ENCODE measurements around the gene EMD.

Gene EMD

GRCh38 chrX:154355776-154356140, 23.3 kb upstream of the EMD start:
- no peak for DNase-seq

GRCh38 chrX:154356596-154356995, 22.5 kb upstream of the EMD start:
- DNase-seq, result no peak

DNA sequence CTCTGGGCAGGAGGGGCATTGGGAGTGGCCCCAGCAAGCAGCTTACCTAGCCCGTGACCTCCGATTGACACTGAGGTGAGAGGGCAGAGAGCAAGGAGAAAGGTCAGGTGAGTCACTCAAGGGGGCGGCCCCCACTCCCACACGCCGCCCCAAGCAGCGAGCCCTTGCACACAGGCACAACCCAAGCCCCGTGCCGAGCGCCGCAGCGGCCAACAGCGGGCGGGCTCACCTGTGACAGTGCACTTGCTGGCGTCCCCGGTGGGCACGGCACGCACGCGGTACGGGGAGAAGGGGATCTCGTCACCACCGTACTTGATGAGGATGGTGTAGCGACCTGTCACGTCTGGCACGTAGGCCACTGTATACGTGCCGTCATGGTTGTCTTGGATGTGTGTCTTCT, 21.9 kb upstream of the EMD start:
- DNase-seq, result no peak

DNA sequence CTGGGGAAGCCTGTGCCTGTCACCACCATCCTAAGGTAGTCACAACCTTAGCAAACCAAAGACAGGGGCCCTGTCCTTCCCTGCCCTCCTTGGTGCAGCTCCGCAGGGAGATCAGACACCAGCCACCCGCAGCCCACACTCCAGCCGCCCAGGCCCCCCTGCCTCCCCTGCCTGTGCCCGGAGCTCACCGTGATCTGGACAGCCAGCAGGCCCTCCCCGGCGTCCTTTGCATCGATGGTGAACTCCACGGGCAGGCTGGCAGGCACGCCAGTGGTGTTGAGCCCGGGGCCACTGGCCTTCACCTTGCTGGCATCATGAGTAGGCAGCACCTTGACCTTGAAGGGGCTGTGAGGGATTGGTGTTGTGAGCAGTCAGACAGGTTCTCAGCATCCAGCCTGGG, 21.1 kb upstream of the EMD start:
- no peak for DNase-seq

DNA sequence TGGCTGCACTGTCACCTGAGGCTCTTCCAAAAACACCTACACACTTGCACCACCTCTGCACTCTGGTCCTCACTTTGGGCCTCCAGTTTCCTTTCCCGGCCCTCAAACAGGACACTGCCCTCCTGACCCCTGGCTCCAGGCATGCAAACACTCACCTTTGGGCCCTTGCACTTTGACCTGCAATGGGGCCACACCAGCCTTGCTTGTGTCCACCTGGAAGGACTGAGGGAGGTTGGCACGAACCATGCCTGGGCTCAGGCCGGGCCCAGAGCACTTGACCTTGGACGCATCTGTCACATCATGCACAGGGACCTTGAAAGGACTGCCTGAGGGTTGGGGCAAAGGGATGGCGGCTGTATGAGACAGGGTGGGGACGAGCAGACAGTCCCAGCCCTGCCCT, 20.3 kb upstream of the EMD start:
- DNase-seq, result no peak

- no peak for DNase-seq
These were observed 19.5 kb upstream of the EMD start for GRCh38 chrX:154359362-154360154.

GRCh38 chrX:154360155-154360713, 18.9 kb upstream of the EMD start:
- no peak for DNase-seq

DNA sequence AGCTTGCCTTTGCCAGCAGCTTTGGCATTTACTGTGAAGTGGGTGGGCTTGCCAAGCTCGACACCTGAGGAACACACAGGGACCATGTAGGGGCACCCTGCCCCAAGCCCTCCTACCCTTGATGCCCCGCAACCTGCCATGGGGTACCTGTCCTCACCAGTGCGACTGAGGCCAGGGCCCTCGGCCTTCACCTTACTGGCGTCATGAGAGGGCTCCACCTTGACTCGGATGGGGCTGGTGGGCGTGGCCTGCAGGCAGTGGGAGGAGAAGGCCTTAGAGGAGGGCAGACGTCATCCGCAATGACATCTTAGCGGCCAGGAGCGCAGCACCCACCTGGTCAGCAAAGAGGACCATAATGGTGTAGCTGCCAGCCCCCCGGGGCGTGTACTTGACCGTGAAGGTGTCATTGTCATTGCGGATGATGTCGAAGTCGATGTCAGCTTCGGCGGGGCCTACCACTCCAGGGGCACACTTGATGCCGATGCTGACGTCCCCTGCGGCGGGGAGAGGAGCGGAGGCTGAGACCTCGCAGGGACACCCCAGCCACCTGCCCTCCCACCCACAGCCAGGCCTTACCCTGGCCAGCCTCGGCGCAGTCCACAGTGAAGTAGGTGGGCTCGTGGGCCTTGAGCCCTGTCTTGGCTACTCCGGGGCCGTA, 16.9 kb upstream of the EMD start:
- DNase-seq, result no peak

GRCh38 chrX:154363706-154364439, 15.2 kb upstream of the EMD start:
- no peak for DNase-seq

DNA sequence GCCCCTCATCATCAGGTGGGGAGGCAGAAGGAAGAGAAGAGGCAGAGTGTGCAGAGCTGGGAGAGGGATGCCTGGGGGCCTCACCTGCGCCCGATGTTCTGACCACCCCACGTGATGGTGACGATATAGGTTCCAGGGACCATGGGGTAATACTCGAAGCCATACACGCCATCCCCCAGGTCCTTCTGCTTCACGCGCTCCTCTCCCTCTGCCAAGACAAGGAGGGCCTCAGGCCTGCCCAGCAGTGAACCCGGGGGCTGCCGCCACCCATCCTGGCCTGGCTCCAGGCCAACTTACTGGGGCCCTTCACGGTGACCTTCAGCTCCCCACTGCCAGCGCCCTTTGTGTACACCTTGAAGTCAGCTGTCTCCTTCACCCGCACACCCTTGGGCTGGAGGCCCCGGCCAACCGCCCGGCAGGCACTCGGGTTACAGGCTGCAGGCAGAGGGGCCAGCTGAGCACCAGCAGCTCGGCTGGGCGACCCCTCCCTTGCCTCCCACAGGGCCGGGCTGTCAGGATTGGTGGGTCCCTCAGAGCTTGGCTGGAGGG, 14.0 kb upstream of the EMD start:
- DNase-seq, result no peak

DNA sequence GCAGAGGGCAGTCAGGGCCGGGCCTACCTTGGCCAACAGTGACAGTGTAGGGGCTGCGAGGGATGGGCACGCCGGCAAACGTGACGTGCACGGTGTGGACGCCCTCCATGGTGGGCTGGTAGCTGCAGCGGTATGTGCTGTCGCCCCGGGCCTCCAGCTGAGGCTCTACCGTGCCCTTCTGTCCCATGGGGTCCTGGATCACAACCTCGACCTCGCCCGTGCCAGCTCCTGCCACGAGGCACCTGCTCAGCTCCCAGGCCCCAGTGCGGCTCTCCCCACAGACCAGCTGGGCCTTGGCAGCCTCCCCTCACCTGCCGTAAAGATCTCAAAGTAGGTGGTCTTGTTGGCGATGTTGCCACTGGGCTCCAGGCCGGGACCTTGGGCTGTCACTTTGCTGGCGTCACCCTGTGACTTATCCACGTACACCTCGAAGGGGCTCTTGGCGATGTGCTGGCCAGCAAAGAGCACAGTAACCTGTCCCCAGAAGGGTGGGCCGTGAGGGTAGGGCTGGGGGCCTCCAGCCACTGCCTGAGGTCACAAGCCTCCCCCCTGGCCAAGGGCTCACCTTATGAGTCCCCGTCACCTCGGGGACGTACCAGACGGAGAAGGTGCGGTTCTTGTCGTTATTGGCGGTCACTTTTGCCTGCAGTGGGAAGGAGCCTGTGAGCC, 13.0 kb upstream of the EMD start:
- DNase-seq, result no peak

GRCh38 chrX:154366666-154367055, 12.4 kb upstream of the EMD start:
- no peak for DNase-seq

GRCh38 chrX:154367474-154368308, 11.4 kb upstream of the EMD start:
- no peak for DNase-seq

DNA sequence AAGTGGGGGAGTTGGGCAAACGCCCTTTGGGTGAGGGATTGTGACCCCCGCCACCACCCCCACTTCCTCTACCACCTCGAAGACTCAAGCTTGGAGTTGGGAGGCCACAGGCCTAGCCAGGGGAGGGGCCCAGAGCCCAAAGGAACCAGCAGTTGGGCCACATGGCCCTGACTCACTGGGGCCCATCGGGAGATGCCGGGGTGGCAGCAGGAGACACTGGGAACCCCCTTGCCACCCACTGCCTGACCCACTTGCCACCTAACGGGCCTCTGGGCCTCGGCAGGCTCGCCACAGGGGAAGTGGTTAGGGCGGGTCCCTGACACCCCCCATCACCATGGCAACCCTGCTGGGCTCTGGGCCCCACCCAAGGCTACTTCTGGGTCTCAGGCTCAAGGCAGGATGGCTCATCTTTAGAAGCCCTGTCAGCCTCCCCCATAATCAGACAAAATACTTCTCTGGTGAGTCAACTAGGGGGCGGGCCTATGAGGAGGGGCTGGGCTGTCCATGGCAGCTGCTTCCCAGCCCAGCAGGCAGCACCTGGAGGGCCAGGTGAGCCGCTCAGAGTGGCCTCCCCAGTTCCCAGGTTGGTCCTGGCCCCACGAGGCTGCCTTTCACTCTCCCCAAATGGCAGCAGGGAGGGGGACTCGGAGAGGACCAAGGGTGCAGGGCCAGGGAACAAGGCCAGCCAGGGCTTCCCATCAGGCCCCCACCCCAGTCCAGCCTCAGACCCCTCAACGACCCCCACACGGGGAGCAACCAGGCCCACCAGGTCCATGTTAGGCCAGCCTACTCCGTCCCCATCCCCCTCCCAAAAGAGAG, 10.3 kb upstream of the EMD start:
- peak; percentile 93 for DNase-seq

- peak; percentile 71 for DNase-seq
These were observed 9.4 kb upstream of the EMD start for GRCh38 chrX:154369449-154370299.

DNA sequence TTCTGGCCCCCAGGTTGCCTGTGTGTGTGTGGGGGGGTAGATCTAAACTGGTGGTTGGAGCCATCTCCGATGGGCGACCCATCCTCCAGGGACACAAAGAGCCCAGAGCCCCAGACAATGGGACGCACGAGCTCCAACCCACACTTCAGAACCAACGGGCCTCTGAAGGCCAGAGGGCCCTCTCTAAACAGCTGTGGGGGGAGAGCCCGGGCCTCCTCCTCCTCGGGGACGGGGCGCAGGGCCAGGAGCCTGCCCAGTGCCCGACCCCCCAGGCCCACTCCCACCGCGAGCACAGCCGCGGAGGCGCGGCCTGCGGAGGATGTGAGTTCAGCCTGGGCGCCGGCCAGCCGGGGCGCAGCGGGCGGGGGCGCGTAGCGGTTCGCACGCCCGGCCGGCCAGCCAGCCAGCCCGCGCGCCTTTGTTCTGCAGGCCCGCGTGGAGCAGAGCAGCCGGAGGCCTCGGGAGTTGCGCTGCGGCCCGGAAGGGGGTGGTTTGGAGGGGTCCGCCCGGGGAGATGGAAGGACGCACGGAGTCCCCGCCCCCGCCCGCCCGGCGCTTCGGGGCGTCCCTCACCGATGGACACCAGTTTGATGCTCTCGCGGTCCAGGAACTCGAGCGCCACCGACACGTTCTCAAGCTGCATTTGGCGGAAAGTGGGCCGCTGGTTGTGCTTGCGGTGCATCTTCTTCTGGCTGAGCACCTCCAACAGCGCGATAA, 8.6 kb upstream of the EMD start:
- no peak for DNase-seq

- DNase-seq, result peak; percentile 91
These were observed 7.9 kb upstream of the EMD start for GRCh38 chrX:154371017-154371788.

GRCh38 chrX:154371789-154372300, 7.2 kb upstream of the EMD start:
- no peak for DNase-seq
